CD4-positive, alpha-beta memory T cell (primary cell): ENCODE measurements around the gene GON4L. TPM values are rescaled to one million over a fixed set of nuclear protein-coding genes. Genes with fewer than 3 reads are reported as not detected.
"Not testable (repeated sequence)": the region's sequence is repeated elsewhere in the genome, so short reads cannot be mapped to it uniquely, and the experiment has no call there.

Experiments used
- CTCF ChIA-PET: fragments of 350-600 bp; sonication (Branson Sonifier 250); formaldehyde crosslinking; loops from one replicate; lab custom pipeline; 2021; ENCODE audit warnings: inconsistent platforms; ENCODE audit not compliant: partially characterized antibody; lab: Charles Lee
- POLR2A ChIA-PET: fragments of 350-600 bp; sonication (Branson Sonifier 250); formaldehyde crosslinking; loops from one replicate; lab custom pipeline; 2021; ENCODE audit not compliant: partially characterized antibody; lab: Charles Lee
- DNase-seq, 5 donors: peaks; one replicate each; pipeline versions ENCODE4 v3.0.0 to v3.0.0-alpha.2; 2020 to 2022; ENCODE audit warnings: mixed read lengths in 1 of 5
- H3K27ac ChIP-seq: one replicate; pipeline ENCODE4 v1.7.0; 2013; ENCODE audit warnings: low read depth, low read length
- H3K27me3 ChIP-seq: 2 replicates; pipeline ENCODE4 v1.7.0; 2013; ENCODE audit warnings: mild to moderate bottlenecking, low read length, moderate library complexity; ENCODE audit not compliant: insufficient read depth
- H3K36me3 ChIP-seq: 2 replicates; pipeline ENCODE4 v1.7.0; 2013; ENCODE audit warnings: mild to moderate bottlenecking, low read length, moderate library complexity; ENCODE audit not compliant: insufficient read depth
- H3K4me1 ChIP-seq: 2 replicates; pipeline ENCODE4 v1.7.0; 2013; ENCODE audit warnings: mild to moderate bottlenecking, low read length, moderate library complexity; ENCODE audit not compliant: insufficient read depth
- H3K4me3 ChIP-seq, 2 donors: one replicate each; pipeline ENCODE4 v1.7.0; 2013; ENCODE audit warnings: low read length in 2 of 2, mild to moderate bottlenecking in 1 of 2
- H3K9me3 ChIP-seq, 2 donors: one replicate each; pipeline ENCODE4 v1.7.0; 2013; ENCODE audit warnings: low read length in 2 of 2, control low read depth in 1 of 2; ENCODE audit not compliant: control insufficient read depth in 1 of 2
- H3K27ac Mint-ChIP-seq, 7 donors: one replicate each; pipeline ENCODE4 v1.8.0; 2020 to 2021; ENCODE audit warnings: mixed read lengths in 7 of 7, mild to moderate bottlenecking in 6 of 7, inconsistent platforms in 3 of 7, moderate library complexity in 3 of 7
- H3K27me3 Mint-ChIP-seq, 2 donors: one replicate each; pipeline ENCODE4 v1.8.0; 2020 to 2021; ENCODE audit warnings: mixed read lengths in 2 of 2
- H3K36me3 Mint-ChIP-seq, 2 donors: one replicate each; pipeline ENCODE4 v1.8.0; 2020 to 2021; ENCODE audit warnings: mixed read lengths in 2 of 2, inconsistent platforms in 1 of 2, mild to moderate bottlenecking in 1 of 2
- H3K4me1 Mint-ChIP-seq, 4 donors: one replicate each; pipeline ENCODE4 v1.8.0; 2020 to 2021; ENCODE audit warnings: mixed read lengths in 4 of 4, mild to moderate bottlenecking in 1 of 4
- H3K4me3 Mint-ChIP-seq, 8 donors: one replicate each; pipeline ENCODE4 v1.8.0; 2020 to 2021; ENCODE audit warnings: mixed read lengths in 8 of 8, mild to moderate bottlenecking in 7 of 8, moderate library complexity in 6 of 8, inconsistent platforms in 3 of 8
- H3K9me3 Mint-ChIP-seq, 8 donors: one replicate each; pipeline ENCODE4 v1.8.0; 2020 to 2021; ENCODE audit warnings: mixed read lengths in 8 of 8, mild to moderate bottlenecking in 5 of 8, inconsistent platforms in 3 of 8, moderate library complexity in 1 of 8
- intact Hi-C: fragments of 100-400 bp; cut with micrococcal nuclease; formaldehyde crosslinking; loops from one replicate; pipeline ENCODE4 v1.15.1; 2023
- polyA plus RNA-seq, 2 donors: library from polyadenylated mRNA; unstranded; fragments of 300-500 nt; fragmentation: Illumina TruSeq; gene quantifications; one replicate each; pipeline ENCODE4 v1.2.3, GENCODE V29; 2021
- total RNA-seq, 2 experiments: library from RNA; stranded (reverse); gene quantifications; one replicate each; pipeline ENCODE4 v1.2.3, GENCODE V29; 2021

Gene GON4L
- total and polyA plus RNA-seq, 4 experiments from 2014 or later: 9.3 to 134 (median 84.8) TPM

GRCh38 chr1:155850345-155850744, 6.7 kb downstream of the GON4L start:
- no peaks in the 10 kb centered on the region for H3K27me3 Mint-ChIP-seq
- POLR2A ChIA-PET: interaction anchor here (1.1 kb wide), 1 partner anchor 9 kb away, joined by 3 read pairs; the partner anchor contains the start of gene SYT11
- intact Hi-C loops: no loop called here

DNA sequence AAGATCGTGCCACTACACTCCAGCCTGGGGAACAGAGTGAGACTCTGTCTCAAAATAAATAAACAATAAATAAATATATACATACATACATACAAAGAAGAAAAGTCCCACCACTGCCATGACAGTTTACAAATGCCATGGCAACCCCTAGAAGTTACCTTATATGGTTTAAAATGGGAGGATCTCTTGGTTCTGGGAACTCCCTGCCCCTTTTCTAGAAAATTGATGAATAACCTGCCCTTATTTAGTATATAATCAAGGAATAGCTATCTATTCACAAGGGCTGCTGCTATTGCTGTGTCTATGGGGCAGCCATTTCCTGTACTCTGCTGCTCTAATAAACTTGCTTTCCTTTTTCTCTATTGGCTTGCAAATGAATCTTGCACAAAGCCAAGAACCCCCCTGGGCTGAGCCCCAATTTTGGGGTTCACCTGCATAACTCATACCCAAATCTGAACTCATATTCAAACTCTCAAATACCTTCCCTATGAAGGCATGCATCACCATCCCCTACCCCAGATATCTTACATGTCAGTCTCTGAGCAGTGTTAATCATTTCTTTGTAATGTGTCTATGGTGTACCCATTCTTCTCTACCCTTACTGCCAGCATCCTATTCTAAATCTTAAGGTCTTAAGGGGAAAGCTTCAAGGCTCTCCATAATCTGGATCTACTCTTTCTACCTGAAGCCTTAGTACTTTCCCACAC, 9.0 kb downstream of the GON4L start:
- no peak for DNase-seq

More at GRCh38 chr1:155850345-155850744, 6.7 kb downstream of the GON4L start:
- H3K9me3 Mint-ChIP-seq: no peaks in the 10 kb centered on the region
- Histone ChIP-seq H3K4me1 (peaks cover 30% of the 10 kb centered on the region), H3K9me3 (no peaks in the 10 kb centered on the region), H3K4me3 (no peak overlapping the region), H3K27ac (no peak overlapping the region), H3K27me3 (no peaks in the 10 kb centered on the region), H3K36me3 (peaks cover 31% of the 10 kb centered on the region)
- H3K4me1 Mint-ChIP-seq: peaks cover 26 to 67% (median 40%) of the 10 kb centered on the region in 4 donors
- H3K27ac Mint-ChIP-seq: peak overlapping the region in 2 of 7 donors; percentile 25 to 63
- peaks cover 39 to 64% of the 10 kb centered on the region in 2 donors for H3K36me3 Mint-ChIP-seq
- CTCF ChIA-PET: no interaction called here
- H3K4me3 Mint-ChIP-seq: peak overlapping the region in 3 of 8 donors; percentile 21 to 51 (median 31)
- DNase-seq: no peak

DNA sequence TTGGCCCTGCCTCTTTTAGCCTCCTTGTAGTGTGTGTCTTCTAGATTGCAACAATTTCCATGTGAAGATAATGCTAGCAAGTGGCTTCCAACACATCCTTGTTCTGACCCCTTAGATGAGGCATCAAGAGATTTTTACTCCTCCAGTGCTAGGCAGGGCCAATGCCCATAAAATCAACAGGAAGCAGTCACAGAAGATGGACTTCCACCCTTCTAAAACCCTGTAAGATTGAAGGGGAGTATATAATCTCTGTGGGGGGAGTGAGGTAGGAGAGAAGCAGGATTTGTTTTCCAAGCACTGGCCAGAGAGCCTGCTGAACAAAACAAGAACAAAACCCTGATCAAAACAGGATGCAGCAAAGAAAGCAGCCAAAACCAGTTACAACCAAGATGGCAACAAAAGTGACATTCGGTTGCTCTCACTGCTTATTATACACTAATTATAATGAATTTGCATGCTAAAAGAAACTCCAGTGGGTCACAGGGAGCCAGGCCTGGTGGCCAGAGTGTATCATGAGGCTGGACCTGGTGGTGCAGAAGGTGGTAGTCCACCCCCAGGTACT, 12.1 kb downstream of the GON4L start:
- intact Hi-C loops: no loop called here
- no peaks in the 10 kb centered on the region for H3K9me3 ChIP-seq
- no peak for DNase-seq
- H3K4me1 Mint-ChIP-seq: peaks cover 35 to 68% (median 43%) of the 10 kb centered on the region in 4 donors
- no peaks in the 10 kb centered on the region for H3K27me3 ChIP-seq
- H3K27me3 Mint-ChIP-seq: no peaks in the 10 kb centered on the region
- H3K4me3 Mint-ChIP-seq: peak overlapping the region in 3 of 8 donors; percentile 3 to 34 (median 12)
- H3K36me3 Mint-ChIP-seq: peaks cover 24 to 58% of the 10 kb centered on the region in 2 donors
- ChIA-PET CTCF (no interaction called here), POLR2A (no interaction called here)
- H3K27ac Mint-ChIP-seq: peak overlapping the region in 6 of 7 donors; percentile 8 to 83 (median 50)
- no peak overlapping the region for H3K27ac ChIP-seq
- no peak overlapping the region for H3K4me3 ChIP-seq
- no peaks in the 10 kb centered on the region for H3K9me3 Mint-ChIP-seq
- H3K36me3 ChIP-seq: peaks cover 5% of the 10 kb centered on the region
- peaks cover 33% of the 10 kb centered on the region for H3K4me1 ChIP-seq

More for the DNA sequence above, 9.0 kb downstream of the GON4L start:
- Histone ChIP-seq H3K9me3 (no peaks in the 10 kb centered on the region), H3K36me3 (peaks cover 17% of the 10 kb centered on the region), H3K4me1 (peaks cover 48% of the 10 kb centered on the region), H3K27me3 (no peaks in the 10 kb centered on the region), H3K4me3 (no peak overlapping the region), H3K27ac (no peak overlapping the region)
- peak overlapping the region in 3 of 8 donors; percentile 22 to 38 (median 37) for H3K4me3 Mint-ChIP-seq
- peaks cover 38 to 81% (median 53%) of the 10 kb centered on the region in 4 donors for H3K4me1 Mint-ChIP-seq
- POLR2A ChIA-PET: no interaction called here
- intact Hi-C loops: no loop called here
- H3K27ac Mint-ChIP-seq: peak overlapping the region in 5 of 7 donors; percentile 38 to 92 (median 77)
- peaks cover 37 to 71% of the 10 kb centered on the region in 2 donors for H3K36me3 Mint-ChIP-seq
- H3K27me3 Mint-ChIP-seq: no peaks in the 10 kb centered on the region
- CTCF ChIA-PET: no interaction called here
- no peaks in the 10 kb centered on the region for H3K9me3 Mint-ChIP-seq

GRCh38 chr1:155840386-155840785, 16.6 kb downstream of the GON4L start:
- no peak overlapping the region for H3K4me3 Mint-ChIP-seq
- no peaks in the 10 kb centered on the region for H3K27me3 Mint-ChIP-seq
- peaks cover 13 to 42% of the 10 kb centered on the region in 2 donors for H3K36me3 Mint-ChIP-seq
- peaks cover 33 to 56% (median 39%) of the 10 kb centered on the region in 4 donors for H3K4me1 Mint-ChIP-seq
- POLR2A ChIA-PET: interaction anchor here (1.0 to 1.8 kb wide), 2 partner anchors 17 to 63 kb away, joined by 3 to 6 read pairs; partner anchors contain the start of gene GON4L
- Histone ChIP-seq H3K9me3 (no peaks in the 10 kb centered on the region), H3K36me3 (no peaks in the 10 kb centered on the region), H3K4me3 (no peak overlapping the region), H3K27me3 (no peaks in the 10 kb centered on the region), H3K27ac (no peak overlapping the region), H3K4me1 (peaks cover 24% of the 10 kb centered on the region)
- no peak overlapping the region for H3K27ac Mint-ChIP-seq
- no peaks in the 10 kb centered on the region for H3K9me3 Mint-ChIP-seq
- intact Hi-C loops: no loop called here
- CTCF ChIA-PET: no interaction called here
- DNase-seq: no peak

- intact Hi-C loops: no loop called here
- Histone ChIP-seq H3K4me1 (peaks cover 6% of the 10 kb centered on the region), H3K4me3 (no peak overlapping the region), H3K9me3 (no peaks in the 10 kb centered on the region), H3K27ac (no peak overlapping the region), H3K36me3 (no peaks in the 10 kb centered on the region), H3K27me3 (no peaks in the 10 kb centered on the region)
- H3K4me1 Mint-ChIP-seq: peaks cover 23 to 41% (median 27%) of the 10 kb centered on the region in 4 donors
- H3K27me3 Mint-ChIP-seq: no peaks in the 10 kb centered on the region
- peaks cover 12 to 19% of the 10 kb centered on the region in 2 donors for H3K36me3 Mint-ChIP-seq
- no peaks in the 10 kb centered on the region for H3K9me3 Mint-ChIP-seq
- POLR2A ChIA-PET: no interaction called here
- H3K27ac Mint-ChIP-seq: peak overlapping the region in 1 of 7 donors; percentile 10
- no peak overlapping the region for H3K4me3 Mint-ChIP-seq
- no peak for DNase-seq
- CTCF ChIA-PET: no interaction called here
Measured at GRCh38 chr1:155835548-155835947, 21.5 kb downstream of the GON4L start.

DNA sequence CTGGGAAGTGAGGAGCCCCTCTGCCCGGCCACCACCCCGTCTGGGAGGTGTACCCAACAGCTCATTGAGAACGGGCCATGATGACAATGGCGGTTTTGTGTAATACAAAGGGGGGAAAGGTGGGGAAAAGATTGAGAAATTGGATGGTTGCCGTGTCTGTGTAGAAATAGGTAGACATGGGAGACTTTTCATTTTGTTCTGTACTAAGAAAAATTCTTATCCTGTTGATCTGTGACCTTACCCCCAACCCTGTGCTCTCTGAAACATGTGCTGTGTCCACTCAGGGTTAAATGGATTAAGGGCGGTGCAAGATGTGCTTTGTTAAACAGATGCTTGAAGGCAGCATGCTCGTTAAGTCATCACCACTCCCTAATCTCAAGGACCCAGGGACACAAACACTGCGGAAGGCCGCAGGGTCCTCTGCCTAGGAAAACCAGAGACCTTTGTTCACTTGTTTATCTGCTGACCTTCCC, 22.1 kb downstream of the GON4L start:
- H3K27ac ChIP-seq, H3K27ac Mint-ChIP-seq, H3K4me3 Mint-ChIP-seq, CTCF ChIA-PET, H3K27me3 ChIP-seq, H3K4me3 ChIP-seq, H3K27me3 Mint-ChIP-seq, H3K36me3 ChIP-seq, intact Hi-C loops, H3K4me1 ChIP-seq, H3K9me3 Mint-ChIP-seq, POLR2A ChIA-PET, H3K9me3 ChIP-seq, DNase-seq: not testable (repeated sequence)
- peaks cover 12 to 18% of the 10 kb centered on the region in 2 donors for H3K36me3 Mint-ChIP-seq
- H3K4me1 Mint-ChIP-seq: peaks cover 20 to 35% (median 27%) of the 10 kb centered on the region in 4 donors

GRCh38 chr1:155834296-155834926, 22.6 kb downstream of the GON4L start:
- DNase-seq: no peak
- H3K4me3 ChIP-seq: no peak overlapping the region
- no peaks in the 10 kb centered on the region for H3K36me3 ChIP-seq
- H3K9me3 ChIP-seq: no peaks in the 10 kb centered on the region
- POLR2A ChIA-PET: no interaction called here
- H3K9me3 Mint-ChIP-seq: no peaks in the 10 kb centered on the region
- H3K4me1 ChIP-seq: peaks cover 6% of the 10 kb centered on the region
- H3K27ac ChIP-seq: no peak overlapping the region
- no peaks in the 10 kb centered on the region for H3K27me3 ChIP-seq
- no peak overlapping the region for H3K4me3 Mint-ChIP-seq
- H3K4me1 Mint-ChIP-seq: peaks cover 20 to 32% (median 27%) of the 10 kb centered on the region in 4 donors
- H3K27me3 Mint-ChIP-seq: no peaks in the 10 kb centered on the region
- H3K36me3 Mint-ChIP-seq: peaks cover 16 to 20% of the 10 kb centered on the region in 2 donors
- H3K27ac Mint-ChIP-seq: peak overlapping the region in 3 of 7 donors; percentile 31 to 65 (median 54)
- CTCF ChIA-PET: no interaction called here
- intact Hi-C loops: no loop called here
